HuH-7 (cell line): Measurements from ENCODE around the gene PON3.
A peak's percentile ranks its signal among the peaks of the same experiment; 100 is the strongest.

Experiments
- DNase-seq: peaks from one replicate; pipeline ENCODE4 v3.0.0; 2011; ENCODE audit warnings: low spot score

Gene PON3

DNA sequence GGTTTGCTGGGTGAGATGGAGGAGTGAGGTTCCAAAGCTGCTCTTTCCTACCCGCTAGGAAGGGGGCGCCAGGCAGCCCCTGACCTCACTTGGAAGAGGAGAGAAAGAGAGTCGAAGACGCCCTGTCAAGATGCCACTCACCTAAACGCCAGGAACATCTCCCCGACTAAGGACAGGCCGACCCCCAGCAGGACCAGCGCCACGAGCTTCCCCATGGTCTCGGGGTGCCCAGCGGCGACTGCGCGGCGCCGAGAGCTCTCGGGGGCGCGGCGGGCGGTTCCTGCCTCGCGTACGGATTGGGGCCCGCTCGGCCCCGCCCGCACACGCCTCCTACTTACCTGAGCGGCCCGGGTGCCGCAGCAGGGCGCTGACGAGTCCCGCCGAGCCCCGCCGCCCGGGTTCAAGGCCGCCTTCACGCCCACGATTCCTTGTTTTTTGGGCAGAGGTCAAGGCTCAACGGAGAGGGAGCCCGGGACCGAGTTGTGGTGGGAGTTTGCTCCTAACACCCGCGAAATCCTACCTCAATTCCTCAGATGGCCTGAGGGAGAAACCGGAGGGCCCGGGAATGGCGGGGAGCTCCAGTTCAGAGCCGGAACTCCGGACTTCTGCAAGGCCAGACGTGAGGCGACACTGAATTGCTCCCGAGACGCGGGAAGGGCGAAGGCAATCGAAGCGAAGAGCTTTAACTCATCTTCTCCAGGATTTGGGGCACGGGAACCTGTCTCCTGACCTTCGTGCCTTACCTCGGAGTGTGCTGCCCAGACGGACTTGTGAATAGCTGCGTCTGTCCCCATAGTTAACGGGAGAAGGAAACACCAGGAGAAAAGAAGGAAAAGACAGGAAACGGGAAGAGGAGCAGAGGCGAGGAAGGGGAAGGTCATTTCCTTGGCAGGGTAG is at the start of gene PON3:
TSS of gene PON3 (minus strand) at position 240 of the 897 bp plus-strand sequence. CDS start at position 215, 25 bp downstream.
- peak; percentile 76 for DNase-seq

DNA sequence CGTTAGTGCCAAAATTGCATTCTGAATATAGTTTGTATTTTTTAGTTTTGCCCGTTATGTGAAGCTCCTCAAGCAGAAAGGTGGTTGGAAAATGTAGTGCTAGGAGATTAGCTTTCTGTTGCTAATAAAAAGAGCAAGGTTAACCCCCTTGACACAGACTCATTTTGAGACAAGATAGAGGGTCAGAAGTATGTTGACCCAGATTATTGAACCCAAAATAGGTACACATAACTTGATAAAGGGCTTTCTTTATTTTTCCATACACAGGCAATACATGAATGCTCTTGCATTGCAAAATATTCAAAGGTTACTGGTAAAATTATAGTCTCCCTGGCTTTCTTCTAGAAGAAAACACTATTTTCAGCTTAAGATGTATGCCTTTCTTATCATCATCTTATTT is 48.6 kb upstream of the PON3 start:
- no peak for DNase-seq

DNA sequence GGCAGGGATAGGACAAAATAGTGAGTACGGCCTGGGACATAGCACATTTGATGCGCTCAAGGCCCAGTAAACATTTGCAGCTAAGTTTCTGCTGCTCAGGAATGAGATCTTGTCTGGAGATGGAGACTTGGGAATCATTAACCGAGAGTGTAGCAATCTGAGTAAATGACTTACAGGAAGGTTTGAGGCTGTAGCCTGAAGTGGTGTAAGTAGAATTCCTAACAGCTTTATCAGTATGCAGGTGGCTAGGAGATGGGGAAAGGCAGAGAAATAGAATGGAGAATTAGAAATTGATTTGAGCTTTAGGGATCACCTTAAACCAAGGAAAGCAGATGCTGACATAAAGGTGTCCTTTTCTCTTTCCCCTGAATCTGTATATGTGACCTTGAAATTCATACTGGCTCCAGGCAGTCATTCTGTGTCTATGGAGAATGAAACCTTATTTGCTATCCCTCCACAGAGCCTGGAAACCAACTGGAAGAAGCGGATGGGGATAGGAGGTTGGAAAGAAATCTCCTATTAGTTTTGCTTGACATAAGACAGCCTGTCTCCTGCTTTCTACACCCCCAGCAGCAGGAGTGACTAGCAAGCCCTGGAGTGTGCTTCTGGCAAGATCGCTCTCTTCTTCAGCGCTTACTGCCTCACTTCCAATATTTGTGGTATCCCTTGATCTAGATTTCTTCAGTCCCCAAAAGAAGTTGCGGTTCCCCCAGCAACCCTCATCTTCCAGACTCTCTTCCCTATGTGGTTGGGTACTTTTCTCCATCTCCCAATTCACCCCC is 45.1 kb upstream of the PON3 start:
- peak; percentile 21 for DNase-seq

DNA sequence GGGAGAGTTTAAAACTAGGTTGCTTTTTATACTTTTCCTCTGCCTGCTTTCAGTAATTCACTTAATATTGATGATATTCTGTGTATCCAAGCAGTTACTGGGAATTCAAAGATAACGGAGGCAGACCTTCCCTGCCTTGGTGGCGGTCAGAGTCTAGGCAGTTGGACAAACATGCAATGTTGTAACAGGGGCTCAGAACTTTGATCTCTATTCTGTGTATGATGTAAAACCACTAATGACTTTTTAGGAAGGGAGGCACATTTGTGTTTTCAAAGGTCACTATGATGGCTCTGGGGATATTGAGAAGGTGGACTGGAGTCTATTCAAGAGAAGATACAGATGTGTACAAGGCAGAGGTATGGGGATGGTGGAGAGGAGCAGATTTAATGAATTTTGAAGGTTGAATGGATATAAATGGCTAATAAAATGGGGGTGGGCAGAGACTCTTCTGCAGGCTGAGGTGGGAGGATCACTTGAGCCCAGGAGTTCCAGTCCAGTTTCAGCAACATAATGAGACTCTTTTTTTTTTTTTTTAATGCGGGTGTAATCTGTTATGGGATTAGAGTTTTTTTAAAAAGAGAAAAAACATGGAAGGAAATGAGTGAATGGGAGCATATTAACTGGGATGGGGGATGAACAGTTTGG is 44.3 kb upstream of the PON3 start:
- peak; percentile 37 for DNase-seq

DNA sequence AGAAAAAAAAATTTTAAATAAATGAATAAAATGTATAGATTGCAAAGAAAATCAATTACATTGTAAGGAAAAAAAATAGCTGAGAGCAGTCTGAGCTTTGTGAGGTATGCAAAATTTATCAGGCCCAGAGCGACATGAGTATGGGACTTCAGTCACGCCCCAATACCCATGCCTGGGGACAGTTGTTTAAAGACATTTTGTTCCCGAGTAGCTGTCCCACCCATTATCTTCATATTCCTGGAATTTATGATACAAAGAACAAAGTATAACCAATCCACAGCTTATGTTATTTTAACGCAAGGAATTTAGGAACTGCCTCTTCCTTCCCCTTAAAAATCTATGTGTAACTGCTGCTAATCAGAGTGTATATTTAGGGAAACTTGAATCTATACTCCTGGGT is 40.2 kb upstream of the PON3 start:
- DNase-seq, result no peak

DNA sequence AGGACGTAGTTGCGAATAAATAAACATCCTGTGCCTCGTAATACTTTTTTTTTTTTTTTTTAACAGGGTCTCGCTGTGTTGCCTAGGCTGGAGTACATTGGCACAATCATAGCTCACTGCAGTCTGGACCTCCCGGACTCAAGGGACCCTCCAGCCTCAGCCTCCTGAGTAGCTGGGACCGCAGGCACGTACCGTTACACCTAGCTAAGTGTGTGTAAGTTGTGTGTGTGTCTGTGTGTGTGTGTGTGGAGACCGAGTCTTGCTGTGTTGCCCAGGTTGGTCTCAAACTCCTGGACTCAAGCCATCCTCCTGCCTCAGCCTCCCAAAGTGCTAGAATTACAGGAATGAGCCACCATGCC is 39.2 kb upstream of the PON3 start:
- DNase-seq, result no peak

DNA sequence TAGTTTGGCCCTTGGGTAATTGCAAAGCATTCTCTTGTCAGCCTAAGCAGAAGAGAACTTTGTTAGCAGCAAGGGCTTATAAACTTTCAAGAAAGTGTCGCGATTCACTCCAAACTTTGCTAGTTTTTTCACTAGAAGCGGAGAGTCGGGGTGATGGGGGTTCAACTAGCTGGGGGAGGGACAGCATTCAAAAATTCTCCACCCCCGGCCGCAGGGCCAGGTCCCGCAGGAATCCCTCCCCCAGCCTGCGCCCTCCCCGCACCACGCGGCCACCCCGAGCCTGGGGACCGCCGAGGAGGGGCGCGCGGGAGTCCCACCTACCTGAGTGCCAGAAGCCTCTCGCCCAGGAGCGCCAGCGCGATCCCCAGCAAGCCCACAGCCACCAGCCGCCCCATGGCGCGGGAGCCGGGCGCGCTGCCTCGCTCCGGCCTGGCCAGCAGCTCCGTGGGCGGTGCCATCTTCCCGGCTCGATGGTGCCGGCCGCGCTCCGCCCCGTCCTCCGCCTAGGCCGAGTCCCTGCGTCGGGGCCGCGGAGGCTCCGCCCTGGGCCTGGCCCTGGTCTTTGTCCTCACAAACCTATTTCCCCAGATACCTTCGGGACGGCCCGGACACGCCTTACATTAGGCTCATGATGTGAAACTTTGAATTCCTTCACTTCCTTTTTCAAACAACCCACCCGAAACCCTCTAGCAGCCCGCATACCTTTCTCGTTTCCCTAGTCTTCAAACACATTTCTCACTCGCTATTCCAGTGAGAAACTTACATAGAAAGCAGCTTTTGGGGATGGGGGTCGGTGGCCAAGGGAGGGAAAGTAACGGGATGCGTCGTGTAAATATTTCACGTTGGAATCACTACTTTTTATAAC is 38.6 kb upstream of the PON3 start, which contains the start of gene PON2:
TSS of gene PON2 (minus strand) at position 472 of the 865 bp plus-strand sequence. CDS start at position 395, 77 bp downstream.
- peak; percentile 79 for DNase-seq

DNA sequence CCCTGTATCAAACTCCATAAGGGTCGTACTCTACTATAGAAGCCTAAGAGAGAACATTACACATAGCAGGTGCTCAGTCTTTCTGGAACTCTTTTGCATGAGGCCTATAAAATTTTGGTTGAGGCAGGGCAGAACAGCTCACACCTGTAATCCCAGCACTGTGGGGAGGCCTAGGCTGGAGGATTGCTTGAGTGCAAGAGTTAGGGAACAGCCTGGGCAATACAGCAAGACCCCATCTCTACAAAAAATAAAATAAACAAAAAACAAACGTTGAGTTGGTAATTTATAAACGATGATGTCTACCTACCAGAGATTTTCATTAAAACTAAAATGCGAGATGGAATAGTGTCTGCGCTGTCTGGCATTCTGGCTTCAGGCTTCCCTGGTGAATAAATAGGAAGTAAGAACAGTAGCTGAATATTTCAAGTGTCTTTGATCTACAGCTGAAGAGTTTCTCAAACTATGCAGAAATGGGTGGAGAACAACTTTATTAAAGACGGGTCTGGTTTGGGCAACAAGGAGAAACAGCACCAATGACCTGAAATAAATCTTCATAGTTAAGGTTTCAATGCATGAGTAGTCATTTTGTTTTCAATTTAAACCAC is 37.9 kb upstream of the PON3 start:
- no peak for DNase-seq

DNA sequence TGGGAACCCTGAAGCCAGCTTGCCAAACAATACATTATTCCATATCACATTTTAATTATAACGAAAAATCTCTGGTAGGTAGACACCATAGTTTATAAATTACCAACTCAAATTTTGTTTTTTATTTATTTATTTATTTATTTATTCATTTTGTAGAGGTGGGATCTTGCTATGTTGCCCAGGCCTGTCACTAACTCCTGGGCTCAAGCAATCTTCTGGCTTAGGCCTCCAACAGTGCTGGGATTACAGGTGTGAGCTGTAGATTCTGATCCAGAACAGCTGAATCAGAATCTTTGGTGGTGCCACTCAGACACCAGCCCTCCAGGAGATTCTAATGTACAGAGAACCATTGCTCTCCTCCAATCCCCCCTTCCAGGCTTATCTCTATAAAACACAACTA is 37.0 kb upstream of the PON3 start:
- no peak for DNase-seq

DNA sequence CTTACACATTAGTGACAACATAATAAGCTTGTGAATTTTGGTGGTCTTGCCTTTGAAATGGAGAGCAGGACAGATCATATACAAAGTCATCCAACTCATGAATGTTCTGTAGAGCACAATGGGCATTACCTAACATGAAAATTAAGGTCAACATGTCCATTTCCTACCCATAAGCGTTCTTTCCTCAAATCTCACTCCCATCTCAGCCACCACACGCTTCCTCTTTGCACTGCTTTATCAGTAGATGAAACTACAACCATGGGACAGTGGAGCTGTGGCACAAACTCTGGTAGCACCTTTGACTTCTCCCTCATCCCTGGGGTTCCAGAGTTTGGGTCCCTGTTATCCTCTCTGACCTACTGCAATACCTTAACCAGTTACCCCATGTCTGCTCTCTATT is 36.4 kb upstream of the PON3 start:
- no peak for DNase-seq

DNA sequence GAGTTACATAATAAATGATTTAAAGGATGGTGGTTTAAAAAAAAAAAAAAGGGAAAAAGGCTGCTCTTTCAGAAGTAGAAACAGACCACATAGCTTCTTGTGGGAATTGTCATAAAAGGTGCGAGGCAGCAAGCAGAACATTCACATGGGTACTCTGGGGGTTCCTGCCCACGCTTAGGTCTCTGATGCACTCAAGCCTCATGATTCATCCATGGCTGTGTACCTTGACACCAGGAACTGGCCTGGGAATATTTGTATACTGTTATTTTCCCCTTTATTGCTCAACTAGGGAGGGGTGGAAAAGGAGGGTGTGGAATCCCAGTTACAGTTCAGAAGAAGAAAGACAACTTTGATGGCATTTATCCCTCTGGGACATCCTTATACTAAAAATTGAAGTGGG is 34.7 kb upstream of the PON3 start:
- DNase-seq, result peak; percentile 66

DNA sequence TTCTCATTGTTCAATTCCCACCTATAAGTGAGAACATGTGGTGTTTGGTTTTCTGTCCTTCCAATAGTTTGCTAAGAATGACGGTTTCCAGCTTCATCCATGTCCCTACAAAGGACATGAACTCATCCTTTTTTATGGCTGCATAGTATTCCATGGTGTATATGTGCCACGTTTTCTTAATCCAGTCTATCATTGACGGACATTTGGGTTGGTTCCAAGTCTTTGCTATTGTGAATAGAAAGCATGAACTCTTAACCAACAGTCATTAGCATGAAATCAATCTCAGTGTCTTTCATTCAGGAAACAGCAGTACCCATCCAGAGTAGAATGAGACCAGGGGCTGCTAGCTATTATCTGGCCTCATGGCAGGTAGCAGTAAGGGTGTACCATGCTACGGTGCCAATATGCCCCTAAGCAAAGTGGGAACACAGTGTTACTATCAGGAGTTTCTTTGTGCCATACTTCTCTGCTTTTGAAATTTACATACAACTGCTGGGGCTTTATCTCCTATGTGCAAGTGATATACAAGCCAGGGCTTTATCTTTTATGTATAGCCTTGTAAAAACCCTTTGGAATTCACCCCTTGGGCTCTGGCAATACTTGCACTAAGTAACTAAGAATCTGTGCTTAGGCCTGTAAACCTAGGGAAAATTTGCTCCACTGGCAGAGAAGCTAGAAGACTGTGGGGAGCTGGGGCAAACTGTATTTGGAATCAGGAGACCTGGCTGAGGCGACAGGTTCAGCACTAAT is 33.2 kb upstream of the PON3 start:
- DNase-seq, result no peak

DNA sequence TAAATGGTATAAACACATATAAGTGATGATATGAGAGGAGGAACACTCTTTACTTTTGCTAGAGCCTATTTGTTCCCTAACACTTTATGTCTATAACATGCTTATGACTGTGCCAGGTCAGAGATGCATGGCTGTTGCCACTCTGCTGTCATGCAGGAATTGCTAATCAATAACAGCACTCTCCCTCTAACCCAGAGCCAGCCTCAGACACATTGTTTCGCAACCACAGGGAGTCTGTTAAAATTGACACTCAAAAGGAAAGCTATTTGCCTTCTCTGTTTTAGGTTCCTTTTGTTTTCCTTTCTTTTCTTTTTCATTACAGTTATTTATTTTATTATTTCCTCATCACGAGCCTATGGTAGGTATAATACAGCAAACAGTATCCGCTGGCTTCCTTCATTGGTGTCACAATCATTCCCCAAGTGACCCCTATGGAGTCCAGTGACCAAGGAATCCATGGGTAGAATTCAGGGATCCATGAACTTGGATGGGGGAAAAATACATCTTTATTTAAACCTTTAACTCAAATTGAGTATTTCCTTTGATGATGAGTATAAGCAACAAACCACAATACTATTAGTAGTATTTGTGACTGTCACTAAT is 31.8 kb upstream of the PON3 start:
- no peak for DNase-seq

DNA sequence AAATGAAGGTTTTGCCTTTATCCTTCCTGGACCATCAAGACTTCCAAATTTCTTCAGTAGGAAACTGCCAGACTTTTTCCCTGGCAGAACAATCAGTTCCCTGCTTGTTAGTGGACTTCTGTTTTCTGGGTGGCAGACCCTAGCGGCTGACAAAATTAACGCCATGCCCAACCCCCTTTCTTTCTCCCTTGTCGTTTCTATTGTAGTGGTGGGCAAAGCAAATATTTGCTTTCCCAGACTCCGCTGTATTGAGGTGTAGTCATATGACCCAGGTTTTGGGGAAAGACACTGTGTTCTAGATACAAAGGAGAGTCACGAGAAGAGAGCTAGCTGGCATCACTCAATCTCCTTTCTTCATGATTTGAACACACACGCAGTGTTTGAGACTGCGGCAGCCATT is 31.0 kb upstream of the PON3 start:
- no peak for DNase-seq

DNA sequence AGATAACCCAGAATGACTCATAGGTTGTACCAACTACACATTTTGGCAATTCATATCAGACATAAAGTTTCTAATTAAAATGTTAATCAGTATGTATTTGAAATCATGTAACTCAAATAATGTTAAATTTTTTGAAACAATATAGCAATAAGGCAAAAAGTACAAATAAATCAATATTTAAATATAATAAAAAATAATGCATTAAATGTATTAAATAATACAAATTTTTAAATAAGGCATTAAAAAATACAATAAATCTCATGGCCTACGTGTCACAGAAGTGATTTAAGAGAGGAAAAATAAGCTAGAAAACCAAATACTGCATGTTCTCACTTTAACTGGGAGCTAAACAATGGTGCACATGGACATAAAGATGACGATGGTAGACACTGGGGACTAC is 29.5 kb upstream of the PON3 start:
- DNase-seq, result no peak

DNA sequence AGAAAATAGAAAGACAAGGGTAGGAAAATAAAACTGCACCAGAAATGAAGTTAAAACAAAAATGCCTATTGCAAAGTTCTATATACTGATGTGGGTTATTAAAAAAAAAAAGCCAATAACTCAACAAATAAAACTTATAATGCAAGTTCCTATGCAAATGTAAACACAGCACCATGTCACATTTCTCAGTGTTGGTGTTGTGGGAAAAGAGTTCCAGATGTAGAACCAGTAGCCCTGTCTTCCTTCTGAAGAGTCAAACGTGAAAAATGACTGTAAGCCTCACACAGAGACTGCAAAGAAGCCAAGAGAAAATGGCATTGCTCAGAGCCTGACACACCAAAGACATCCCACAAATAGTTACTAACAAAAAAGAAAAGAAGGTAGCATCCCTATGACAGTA is 28.5 kb upstream of the PON3 start:
- no peak for DNase-seq

DNA sequence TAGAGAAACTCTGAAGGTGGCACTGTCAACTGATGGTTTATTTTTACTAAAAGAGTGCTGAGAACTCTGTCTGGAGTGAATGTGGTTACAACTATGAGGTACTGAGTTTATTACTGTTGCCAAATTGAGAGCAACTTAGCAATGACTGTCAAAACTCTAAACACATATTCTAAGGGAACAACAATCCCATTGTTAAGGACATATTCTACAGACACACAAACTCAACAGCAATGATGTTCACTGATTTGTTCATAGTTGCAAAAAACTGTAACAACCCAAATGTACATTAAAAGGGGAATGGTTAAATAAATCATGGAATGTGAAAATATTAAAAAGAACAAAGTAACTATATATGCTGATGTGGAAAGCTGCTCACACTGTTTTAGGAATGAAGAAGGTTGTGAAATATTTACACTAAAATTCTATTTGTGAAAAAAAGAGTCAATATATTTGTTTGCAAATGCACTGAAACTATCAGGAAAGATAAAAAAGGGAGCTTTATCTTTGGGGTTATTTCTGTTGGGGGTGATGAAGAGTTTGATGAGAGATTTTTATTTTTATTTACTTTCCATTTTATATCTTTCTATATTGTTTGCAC is 25.8 kb upstream of the PON3 start:
- DNase-seq, result no peak

DNA sequence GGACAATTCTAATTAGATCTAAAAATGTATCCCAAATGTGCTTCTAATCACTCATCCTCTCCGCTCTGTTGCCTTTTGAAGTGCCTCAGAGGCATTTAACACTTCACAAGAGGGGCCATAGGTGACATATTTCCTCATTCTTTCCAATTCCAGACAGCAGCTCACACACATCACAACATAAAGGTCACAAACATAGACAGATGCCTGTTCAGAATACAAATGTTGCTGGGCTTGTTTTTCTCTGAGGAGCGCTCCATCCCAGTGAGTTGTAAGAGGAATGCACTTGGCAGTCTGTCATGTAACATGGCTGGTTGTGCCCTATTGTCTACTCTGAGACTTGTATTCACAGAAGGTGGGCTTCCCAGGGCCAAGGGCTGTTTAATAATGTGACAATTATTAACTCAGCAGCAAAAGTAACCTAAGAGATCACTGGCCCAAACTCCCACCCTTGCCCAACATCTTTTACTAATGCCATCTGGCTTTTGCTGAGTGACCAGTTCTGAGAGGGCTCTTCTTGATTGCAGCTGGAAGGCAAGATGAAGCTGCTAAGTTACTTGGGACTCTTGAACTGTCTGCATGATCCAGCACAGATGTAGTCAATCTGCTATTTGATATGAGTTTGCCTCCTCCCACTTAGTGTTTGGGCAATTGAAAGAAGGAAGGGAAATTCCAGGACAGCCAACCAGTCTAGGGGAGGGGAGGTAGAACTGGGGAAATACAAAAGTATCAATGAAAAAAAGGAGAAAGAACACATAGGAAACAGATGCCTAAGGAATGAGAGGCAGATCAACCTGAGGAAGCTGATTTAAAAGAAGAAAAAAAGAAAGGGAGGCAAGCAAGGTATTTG is 25.0 kb upstream of the PON3 start:
- no peak for DNase-seq

DNA sequence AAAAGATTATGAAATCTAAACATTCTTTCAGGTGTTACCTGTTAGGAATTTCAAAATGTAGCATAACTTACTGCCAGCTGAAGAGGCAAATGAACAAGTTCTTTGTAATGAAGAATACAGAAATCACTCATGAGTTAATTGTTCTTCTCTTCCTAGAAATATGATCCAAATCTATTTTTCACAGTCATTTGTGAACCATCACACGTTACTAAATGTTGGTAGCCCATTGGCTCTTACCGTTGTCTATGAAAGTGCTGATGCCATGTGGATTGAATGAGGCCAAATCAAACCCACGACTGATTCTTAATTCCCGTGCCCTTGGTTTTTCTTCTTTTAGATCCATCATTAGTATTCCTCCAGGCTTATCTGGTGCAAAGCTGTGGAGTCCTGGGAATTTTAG is 15.9 kb upstream of the PON3 start:
- no peak for DNase-seq
